ENCODE results near the gene FERMT3. TPM values are rescaled to one million over a fixed set of nuclear protein-coding genes. Genes with fewer than 3 reads are reported as not detected.

The FERMT3 gene
- total RNA-seq, 4 donors from 2014 or later: 35.0 to 101 (median 45.6) TPM

DNA sequence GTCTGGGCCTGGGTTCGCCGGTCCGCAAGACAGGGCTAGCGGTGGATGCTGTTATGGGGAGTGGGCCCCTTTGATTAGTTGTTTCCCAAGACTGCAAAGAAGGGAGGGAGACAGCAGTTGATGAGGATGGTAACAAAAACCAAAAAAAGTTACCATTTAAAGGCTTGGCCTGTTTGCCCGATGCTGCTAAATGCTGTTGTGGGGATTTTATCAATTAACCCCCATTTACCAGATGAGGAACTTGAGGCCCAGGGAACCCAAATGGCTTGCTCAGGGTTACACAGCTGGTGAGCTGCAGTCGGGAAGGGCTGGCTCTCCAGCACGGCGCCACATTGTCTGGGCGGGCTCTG is 16.1 kb downstream of the FERMT3 start:
- ATAC-seq (ENCODE audit: low FRiP score): no peak

DNA sequence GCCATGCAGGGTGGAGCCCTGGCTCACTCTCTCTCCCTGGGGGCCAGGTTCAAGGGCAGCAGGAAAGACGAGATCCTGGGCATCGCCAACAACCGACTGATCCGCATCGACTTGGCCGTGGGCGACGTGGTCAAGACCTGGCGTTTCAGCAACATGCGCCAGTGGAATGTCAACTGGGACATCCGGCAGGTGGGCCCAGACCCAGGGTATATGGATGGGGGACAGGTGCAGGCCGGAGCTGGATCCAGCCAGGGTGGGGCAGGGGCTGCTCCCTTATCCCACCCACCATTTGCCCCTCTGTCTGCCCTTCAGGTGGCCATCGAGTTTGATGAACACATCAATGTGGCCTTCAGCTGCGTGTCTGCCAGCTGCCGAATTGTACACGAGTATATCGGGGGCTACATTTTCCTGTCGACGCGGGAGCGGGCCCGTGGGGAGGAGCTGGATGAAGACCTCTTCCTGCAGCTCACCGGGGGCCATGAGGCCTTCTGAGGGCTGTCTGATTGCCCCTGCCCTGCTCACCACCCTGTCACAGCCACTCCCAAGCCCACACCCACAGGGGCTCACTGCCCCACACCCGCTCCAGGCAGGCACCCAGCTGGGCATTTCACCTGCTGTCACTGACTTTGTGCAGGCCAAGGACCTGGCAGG is 16.6 kb downstream of the FERMT3 start:
- DNase-seq (ENCODE audit: low spot score) (no peak), ATAC-seq (ENCODE audit: low FRiP score) (no peak)
- no peak for TF ChIP-seq CTCF (IDR thresholded peaks at IDR 0.05)

More for the DNA sequence above, 16.1 kb downstream of the FERMT3 start:
- TF ChIP-seq CTCF (IDR thresholded peaks at IDR 0.05): no peak
- DNase-seq (ENCODE audit: low spot score): no peak

- no peak for DNase-seq (ENCODE audit: low spot score)
- no peak for ATAC-seq (ENCODE audit: low FRiP score)
- no peak for TF ChIP-seq CTCF (IDR thresholded peaks at IDR 0.05)
Measured at GRCh38 chr11:64224151-64224890, 17.8 kb downstream of the FERMT3 start.

DNA sequence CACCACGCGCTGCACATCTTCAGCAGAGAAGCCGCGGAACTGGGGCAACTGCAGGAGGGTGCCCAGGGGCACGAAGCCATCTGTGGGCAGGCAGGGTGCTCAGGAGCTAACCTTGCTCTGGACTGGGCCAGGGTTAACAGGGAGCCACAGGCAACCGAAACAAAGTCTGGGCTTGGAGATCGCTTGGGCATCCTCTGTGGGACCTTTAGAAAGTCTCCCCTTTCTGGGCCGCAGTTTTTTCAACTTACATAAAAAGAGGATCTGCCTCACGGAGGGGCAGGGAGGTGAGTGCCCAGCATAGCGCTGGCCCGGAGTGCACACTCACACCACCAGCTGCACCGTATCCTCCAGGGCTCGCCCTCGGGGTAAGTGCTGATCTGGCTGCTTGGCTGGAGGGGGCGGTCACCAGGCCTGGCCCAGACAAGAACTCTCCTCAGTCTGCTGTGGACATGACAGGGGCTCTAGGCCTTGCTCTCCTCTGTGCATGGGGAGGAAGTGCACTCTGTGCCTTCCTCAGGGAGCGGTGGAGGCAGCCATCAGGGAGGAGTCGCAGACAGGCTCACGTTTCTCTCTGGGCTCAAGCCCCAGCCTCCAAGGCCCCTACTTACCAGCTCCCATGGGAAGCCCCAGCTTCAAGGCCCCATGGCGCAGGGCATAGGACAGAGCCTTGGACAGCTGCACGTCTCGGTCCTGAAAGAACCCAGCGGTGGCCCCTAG is 18.5 kb downstream of the FERMT3 start:
- no peak for ATAC-seq (ENCODE audit: low FRiP score)
- TF ChIP-seq CTCF (IDR thresholded peaks at IDR 0.05): no peak
- DNase-seq (ENCODE audit: low spot score): no peak

DNA sequence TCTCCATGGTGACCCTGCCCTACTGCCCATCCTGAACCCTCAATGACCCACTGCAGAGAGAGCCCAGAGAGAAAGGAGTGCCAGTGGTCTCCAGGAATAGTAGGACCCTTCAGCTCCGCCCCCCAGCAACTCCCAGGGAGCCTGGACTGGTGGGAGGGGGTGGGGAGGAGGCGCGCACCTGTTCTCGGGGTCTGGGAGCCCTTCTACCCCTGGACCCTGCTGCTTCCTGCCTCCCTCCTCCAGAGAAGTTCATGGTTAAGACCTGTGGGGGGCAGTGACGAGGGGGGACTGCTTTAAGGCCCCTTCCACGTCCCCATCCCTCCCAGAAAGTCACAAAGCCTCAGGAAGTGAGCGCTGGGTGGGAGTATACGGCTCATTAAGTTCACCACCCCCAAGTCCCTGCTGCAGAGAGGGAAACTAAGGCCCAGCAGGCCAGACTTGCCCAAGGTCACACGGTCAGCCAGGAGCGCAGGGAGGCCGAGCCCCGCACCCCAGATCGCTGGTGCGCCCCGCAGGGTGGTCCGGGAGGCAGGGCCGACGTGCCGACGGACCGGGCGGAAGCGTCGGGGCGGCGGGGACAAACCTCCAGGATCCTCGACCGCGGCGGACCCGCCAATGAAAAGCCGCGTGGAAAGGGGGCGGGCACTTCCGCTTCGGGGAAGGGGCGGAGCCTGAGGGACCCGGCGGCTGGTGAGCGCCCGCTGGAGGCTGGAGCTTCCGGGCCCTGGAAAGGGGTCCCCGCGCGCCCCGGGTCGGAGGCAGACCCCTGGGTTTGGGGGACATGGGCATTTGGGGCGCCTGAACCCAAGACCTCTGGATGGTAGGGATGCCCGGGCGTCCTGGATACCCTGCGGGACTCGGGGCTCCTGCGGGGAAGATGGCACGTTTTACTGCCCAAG is 19.3 kb downstream of the FERMT3 start, which contains the start of the genes NUDT22 and TRPT1:
Gene NUDT22 (plus strand): TSS at position 667 of the 899 bp plus-strand sequence. CDS start 379 bp downstream, outside the sequence.
Gene TRPT1 (minus strand): TSS at position 579 of the 899 bp plus-strand sequence. CDS start 326 bp downstream, at position 253.
- DNase-seq (ENCODE audit: low spot score): peak; percentile 80
- no peak for TF ChIP-seq CTCF (IDR thresholded peaks at IDR 0.05)
- peak; percentile 74 for ATAC-seq (ENCODE audit: low FRiP score)

GRCh38 chr11:64226507-64227051 is 20.1 kb downstream of the FERMT3 start:
- TF ChIP-seq CTCF (IDR thresholded peaks at IDR 0.05): no peak
- ATAC-seq (ENCODE audit: low FRiP score) (peak; percentile 24), DNase-seq (ENCODE audit: low spot score) (no peak)
